Posterior vena cava (tissue), 2 donors: ENCODE data around the gene SMC5. TPM values are rescaled to one million over a fixed set of nuclear protein-coding genes. Genes with fewer than 3 reads are reported as not detected.
A peak's percentile ranks its signal among the peaks of the same experiment; 100 is the strongest.
"Not testable (repeated sequence)": the region's sequence is repeated elsewhere in the genome, so short reads cannot be mapped to it uniquely, and the experiment has no call there.

Experiments used
- DNase-seq: peaks from one replicate; pipeline ENCODE4 v3.0.0-alpha.2; 2020; ENCODE audit warnings: low spot score
- intact Hi-C, 2 donors: fragments of 100-400 bp; cut with DNase I; formaldehyde crosslinking; loops; one replicate each; pipeline versions ENCODE4 v1.14.1 to v1.14.2; 2022 to 2023
- long read RNA-seq, 2 donors: library from polyadenylated mRNA; unstranded; transcript quantifications; one replicate each; pipeline ENCODE4 v2.0.0, GENCODE V29; 2020 to 2021
- total RNA-seq, 2 donors: library from RNA; stranded (reverse); fragmentation: NEBNext Ultra II Directional; extraction: Animal tissue kit (Norgen Biotek cat#: 25700); gene quantifications; one replicate each; pipeline ENCODE4 v1.2.1, GENCODE V29; 2021
- donor health status: DM: yes; HTN: yes; CAD: no.
- donor health status: DM: yes; HTN: yes; CAD: no.

Gene SMC5
- 10 to 100 TPM; 26.4 to 32.1 TPM for total RNA-seq
- long read RNA-seq, donor 1, partial matches to known transcripts: 4 of 11 reads
- long read RNA-seq, donor 1, other reads (novel, unspliced or antisense): 7 of 11 reads
- long read RNA-seq, donor 2, partial matches to known transcripts: 30 of 37 reads
- long read RNA-seq, donor 2, other reads (novel, unspliced or antisense): 7 of 37 reads

- DNase-seq: peak; percentile 98
- intact Hi-C loops: no loop called here
Measured at GRCh38 chr9:70258692-70259511, at the start of gene SMC5. Gene SMC5, plus strand, starts transcription at chr9:70258978. Its CDS starts 101 bp downstream, at chr9:70259079.

- peak; percentile 77 for DNase-seq
- intact Hi-C loops: no loop called here
Measured at GRCh38 chr9:70217029-70217428, 41.7 kb upstream of the SMC5 start.

DNA sequence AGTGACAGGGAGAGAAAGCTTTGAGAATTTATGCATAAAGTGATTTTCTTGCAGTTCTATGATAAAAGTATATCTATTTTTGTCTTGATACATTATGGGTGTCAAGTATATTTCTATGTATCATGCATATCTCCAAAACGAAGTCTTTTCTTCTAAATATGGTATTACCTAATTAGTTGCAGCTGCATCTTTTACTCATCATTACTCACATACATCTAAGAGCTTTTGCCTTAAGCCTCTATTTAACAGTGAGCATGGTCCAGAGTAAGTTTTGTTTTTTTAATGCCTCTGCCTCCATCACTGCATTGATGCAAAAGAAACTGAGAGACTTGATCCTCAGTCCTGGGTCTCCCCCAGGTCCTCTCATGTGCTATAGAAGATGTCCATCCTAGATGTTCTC lies 40.0 kb upstream of the SMC5 start:
- intact Hi-C loops: no loop called here
- DNase-seq: no peak

DNA sequence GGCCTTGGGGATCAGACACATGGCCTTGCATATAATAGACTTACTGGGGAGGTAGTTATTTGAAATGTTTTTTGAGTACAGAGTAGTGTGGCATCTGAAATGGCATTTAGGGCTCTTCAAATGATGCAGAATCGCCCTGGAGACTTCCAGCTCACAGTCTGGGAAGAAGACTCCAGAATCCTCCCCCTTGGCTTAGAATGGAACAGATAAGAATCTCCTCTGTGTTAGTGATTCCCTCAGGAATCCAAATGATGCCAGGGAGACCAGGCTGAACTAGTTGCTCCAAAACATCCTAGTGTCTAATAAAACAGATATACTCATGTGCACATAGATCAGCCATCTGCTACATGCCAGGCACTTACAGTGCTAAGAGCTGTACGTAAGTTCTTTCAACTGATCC lies 38.6 kb upstream of the SMC5 start:
- intact Hi-C loops: no loop called here
- no peak for DNase-seq

DNA sequence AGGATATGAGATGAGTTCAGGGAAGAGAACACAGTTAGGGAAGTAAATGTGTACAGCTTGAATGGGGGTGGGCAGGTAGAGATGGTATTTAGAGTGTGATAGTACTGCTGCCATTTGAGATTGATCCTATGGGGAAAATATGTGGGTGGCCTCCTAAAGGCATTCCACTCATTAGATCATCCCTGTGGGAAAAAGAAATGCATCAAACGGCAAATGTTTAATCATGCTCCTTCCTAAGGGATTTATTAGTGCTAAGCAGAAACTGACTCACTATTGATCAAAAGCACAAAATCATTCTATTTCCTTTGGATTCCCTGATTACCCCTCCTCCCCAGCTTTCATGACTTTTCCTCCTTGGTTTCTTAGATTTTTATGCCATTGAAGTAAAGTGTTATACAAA lies 36.4 kb upstream of the SMC5 start:
- intact Hi-C loops: no loop called here

DNA sequence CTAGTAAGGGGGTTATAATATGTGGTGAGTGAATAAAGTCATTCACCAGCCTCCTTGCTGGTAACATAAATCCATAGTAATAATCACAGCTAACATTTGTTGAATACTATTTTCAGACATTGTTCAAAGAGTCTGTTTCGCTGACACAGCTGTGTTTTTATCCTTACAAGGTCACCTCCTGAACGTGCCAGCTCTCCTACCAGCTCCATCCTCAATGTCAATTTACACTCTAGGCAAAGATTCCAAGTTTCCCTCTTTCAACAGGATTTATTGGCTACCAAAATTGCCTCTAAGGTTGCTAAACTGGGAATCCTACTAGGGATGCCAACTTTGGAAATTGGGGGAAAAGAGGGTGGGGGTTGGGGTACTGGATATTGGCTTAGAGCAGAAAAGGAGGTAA lies 30.7 kb upstream of the SMC5 start:
- intact Hi-C loops: no loop called here
- DNase-seq: no peak

More for the DNA sequence above, 36.4 kb upstream of the SMC5 start:
- DNase-seq: no peak

DNA sequence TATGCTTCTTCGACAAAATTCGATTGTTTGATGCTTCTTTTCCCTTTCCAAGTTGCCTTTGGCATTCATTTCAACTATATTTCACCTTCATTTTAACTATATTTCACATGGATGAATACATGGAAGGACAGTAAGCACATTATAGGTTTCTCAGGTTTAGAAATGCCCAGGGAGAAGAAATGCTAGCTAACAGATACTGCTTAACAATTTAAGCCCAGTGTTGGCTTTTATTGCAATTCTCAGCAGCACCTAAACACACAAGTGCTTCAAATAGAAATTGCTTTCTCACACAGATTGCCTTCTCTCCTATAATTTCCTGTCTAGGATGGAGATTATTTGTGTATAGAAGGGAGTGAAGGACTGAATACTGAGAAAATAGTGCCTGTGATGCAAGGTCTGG lies 30.2 kb upstream of the SMC5 start:
- intact Hi-C loops: no loop called here
- DNase-seq: no peak

- DNase-seq: no peak
- intact Hi-C loops: no loop called here
Measured at GRCh38 chr9:70229026-70229425, 29.8 kb upstream of the SMC5 start.

GRCh38 chr9:70229579-70229978 lies 29.2 kb upstream of the SMC5 start:
- intact Hi-C loops: no loop called here
- no peak for DNase-seq

DNA sequence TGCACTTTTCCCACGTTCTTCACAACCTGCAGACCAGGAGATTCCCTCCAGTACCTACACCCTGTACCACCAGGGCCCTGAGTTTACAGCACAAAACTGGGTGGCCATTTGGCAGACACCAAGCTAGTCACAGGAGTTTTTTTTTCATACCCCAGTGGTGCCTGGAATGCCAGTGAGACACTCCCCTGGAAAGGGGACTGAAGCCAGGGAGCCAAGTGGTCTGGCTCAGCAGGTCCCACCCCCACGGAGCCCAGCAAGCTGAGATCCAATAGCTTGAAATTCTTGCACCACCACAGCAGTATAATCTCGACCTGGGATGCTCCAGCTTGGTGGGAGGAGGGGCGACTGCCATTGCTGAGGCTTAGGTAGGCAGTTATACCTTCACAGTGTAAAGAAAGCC lies 26.3 kb upstream of the SMC5 start:
- no peak for DNase-seq
- intact Hi-C loops: loop anchor here in 1 of 2 donors (10.0 kb wide), 1 partner anchor 798 kb away; no protein-coding TSS in a partner anchor

GRCh38 chr9:70234208-70234607 lies 24.6 kb upstream of the SMC5 start:
- intact Hi-C loops: loop anchor here in 1 of 2 donors (10.0 kb wide), 1 partner anchor 799 kb away; no protein-coding TSS in a partner anchor
- DNase-seq: not testable (repeated sequence)

DNA sequence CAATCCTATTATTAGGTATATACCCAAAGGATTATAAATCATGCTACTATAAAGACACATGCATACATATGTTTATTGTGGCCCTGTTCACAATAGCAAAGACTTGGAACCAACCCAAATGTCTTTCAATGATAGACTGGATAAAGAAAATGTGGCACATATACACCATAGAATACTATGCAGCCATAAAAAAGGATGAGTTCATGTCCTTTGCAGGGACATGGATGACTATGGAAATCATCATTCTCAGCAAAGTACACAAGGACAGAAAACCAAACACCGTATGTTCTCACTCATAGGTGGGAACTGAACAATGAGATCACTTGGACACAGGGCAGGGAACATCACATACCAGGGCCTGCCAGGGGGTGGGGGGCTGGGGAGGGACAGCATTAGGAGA lies 12.8 kb upstream of the SMC5 start:
- intact Hi-C loops: loop anchor here in 1 of 2 donors (10.0 kb wide), 1 partner anchor 281 kb away; no protein-coding TSS in a partner anchor
- not testable (repeated sequence) for DNase-seq

- intact Hi-C loops: no loop called here
- no peak for DNase-seq
Measured at GRCh38 chr9:70250221-70250620, 8.6 kb upstream of the SMC5 start.

GRCh38 chr9:70255486-70255885 lies 3.3 kb upstream of the SMC5 start:
- no peak for DNase-seq
- intact Hi-C loops: no loop called here

DNA sequence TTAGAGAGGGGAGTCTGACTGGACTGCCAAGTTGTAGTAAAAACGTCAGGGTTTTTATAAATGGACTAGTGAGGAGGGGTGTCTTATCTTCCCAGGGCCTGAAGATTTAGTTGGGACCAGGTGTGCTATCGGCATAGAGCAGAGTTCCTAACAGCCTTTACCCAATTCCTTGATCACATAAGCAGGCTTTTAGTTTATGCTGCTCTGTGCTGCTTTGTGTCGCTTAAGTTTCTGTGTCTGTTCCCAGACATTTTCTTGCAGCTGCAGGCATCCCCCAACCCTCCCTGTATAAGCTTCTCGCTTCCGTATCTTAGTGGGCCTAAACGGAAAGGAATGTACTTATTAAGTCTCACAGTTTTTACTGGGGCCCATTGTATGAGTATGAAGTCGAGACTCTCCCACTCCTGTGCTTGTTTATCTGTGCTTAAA lies 2.6 kb upstream of the SMC5 start:
- intact Hi-C loops: no loop called here
- no peak for DNase-seq

DNA sequence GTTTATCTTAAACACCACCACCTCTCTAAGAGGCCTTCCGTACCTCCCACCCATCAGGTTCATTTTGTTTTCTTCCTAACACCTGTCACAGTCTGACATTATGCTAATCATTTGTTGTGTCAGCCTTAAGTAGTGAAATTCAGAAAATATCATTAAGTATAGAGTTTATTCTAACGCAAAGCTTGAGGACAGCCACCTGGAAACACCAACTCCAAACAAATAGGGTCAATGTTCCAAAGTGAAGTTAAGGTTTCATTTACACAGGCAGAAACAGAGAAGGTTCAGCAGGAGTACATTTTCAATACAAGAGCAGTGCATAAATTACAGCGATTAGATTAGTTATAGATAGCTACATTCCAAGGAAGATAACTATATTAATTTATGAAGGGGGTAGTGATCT lies 1.3 kb upstream of the SMC5 start:
- DNase-seq: no peak
- intact Hi-C loops: no loop called here

DNA sequence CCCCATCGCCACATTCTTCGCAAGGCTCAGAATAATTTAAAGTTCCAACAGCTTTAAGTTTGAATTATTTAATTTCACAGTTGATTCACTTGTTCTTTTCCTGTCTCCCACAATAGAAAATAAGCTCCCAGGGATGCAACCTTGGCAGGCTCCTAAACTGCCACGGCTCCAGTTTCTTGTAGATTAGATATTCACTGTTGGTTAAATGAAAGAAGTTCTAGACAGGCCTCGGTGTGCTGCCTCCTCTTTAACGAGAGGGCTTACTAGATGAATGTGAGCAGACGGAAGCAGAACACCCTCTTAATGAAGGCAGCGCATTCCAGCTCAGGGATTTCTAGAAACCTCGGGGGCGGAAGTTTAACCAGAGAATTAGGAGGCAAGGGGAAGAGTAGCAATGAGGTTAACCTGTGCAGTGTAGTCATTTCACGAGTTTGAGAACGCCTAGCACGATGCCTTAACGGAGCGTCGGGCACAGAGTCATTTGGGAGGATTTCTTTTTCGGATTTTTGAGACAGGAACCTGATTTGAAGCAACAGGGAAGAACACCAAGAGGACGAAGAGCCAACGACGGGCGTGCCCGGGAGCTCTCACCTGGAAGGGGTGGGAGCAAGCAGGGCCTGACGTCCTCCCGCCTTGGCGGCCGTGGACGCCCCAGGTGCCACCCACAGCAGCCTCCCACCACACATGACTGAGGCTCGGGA lies 637 bp upstream of the SMC5 start:
- intact Hi-C loops: no loop called here
- DNase-seq: peak; percentile 81

- intact Hi-C loops: no loop called here
- DNase-seq: no peak
Measured at GRCh38 chr9:70259512-70259802, 679 bp downstream of the SMC5 start.

- peak; percentile 78 for DNase-seq
Measured at GRCh38 chr9:70260007-70260443, 1.2 kb downstream of the SMC5 start.

GRCh38 chr9:70260606-70261005 lies 1.8 kb downstream of the SMC5 start:
- DNase-seq: no peak
- intact Hi-C loops: no loop called here

More at GRCh38 chr9:70260007-70260443, 1.2 kb downstream of the SMC5 start:
- intact Hi-C loops: no loop called here
